Hepatic stellate cell (primary cell): ENCODE results near the gene KRT7.
A peak's percentile ranks its signal among the peaks of the same experiment; 100 is the strongest.
"Not testable (repeated sequence)": the region's sequence is repeated elsewhere in the genome, so short reads cannot be mapped to it uniquely, and the experiment has no call there.

Experiments used
- DNase-seq: peaks from one replicate; pipeline ENCODE4 v3.0.0; 2011; ENCODE audit warnings: low spot score

Gene KRT7

DNA sequence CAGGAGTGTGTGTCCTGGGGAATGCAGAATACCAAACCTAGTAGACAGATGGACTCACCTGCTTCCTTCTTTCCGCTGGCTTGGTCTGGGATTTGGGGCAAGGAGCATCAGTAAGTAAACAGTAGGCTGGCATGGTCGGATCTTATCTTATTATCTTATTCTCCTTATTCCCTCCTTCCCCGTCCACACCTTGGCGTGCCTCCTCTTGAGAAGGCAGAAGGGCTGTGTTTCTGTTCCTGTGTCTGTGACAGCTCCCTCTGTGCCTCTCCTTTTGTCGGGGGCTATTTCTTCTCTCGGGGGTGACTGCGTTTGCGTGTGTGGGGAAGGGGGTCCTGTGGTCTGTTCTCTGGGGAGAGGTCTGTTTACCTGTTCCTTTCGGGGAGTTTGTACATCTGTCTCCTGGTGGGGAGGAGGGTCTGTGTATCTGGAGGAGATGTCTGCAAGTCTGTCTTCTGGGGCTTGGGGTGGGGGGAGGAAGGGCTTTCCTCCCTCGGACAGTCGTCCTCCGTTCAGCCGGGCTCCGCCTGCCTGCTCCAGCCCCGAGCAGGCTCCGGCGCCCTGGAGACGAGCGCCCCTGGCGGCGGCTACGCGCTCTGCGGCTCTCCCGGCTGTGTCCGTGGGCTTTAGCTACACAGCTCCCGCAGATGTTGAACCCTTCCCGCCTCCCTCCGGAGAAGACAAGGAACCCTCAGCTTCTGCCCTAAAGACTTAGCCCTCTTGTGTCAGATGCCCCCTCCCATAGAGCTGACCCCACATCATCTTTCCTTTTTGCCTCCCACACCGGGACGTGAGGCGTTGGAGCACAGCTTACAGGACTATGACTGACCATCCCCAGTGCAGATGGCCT, 45.8 kb downstream of the KRT7 start:
- peak; percentile 84 for DNase-seq

- no peak for DNase-seq
Measured at GRCh38 chr12:52279422-52280318, 46.6 kb downstream of the KRT7 start.

- DNase-seq, result peak; percentile 82
Measured at GRCh38 chr12:52280319-52280795, 47.3 kb downstream of the KRT7 start.

DNA sequence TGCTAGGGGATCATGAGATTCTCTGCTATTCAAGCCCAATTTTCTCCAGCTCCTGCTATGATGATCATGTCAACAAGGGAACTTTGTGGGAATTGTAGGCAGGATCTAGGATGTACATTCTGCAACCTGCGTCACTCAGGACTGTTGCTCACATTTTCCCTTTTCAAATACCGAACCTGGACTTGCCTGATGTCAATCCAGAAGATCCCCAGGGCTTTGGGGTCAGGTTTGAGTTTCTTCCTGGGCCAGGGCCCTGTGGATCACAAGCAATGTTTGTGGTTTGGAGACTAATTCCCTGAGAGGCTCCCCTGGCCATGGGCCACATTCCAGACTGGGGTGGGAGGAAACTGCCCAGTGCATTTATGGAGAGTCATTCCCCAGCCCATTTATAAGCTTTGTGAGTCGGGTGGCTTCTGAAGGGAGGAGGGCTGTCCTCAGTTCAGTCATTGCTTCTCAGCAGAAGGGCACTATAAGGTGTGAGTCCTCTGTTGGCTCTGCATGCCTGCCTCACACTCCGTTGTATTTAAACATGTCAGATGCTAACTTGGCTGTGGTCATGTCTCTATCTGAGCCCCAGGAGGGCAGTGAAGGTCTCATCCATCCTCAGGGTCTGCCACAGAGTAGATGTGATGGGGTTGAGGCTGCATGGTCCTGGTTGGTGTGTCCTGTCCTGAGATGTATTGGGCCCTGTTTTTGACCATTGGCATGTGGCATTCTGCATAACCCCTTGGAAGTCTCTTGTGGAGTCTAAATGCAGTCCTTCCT, 47.9 kb downstream of the KRT7 start:
- DNase-seq, result peak; percentile 95

GRCh38 chr12:52284562-52285171, 51.6 kb downstream of the KRT7 start:
- no peak for DNase-seq

GRCh38 chr12:52285172-52285745, 52.2 kb downstream of the KRT7 start:
- no peak for DNase-seq

- no peak for DNase-seq
Measured at GRCh38 chr12:52285851-52286530, 52.9 kb downstream of the KRT7 start.

GRCh38 chr12:52286857-52287785, 54.1 kb downstream of the KRT7 start:
- not testable (repeated sequence) for DNase-seq

DNA sequence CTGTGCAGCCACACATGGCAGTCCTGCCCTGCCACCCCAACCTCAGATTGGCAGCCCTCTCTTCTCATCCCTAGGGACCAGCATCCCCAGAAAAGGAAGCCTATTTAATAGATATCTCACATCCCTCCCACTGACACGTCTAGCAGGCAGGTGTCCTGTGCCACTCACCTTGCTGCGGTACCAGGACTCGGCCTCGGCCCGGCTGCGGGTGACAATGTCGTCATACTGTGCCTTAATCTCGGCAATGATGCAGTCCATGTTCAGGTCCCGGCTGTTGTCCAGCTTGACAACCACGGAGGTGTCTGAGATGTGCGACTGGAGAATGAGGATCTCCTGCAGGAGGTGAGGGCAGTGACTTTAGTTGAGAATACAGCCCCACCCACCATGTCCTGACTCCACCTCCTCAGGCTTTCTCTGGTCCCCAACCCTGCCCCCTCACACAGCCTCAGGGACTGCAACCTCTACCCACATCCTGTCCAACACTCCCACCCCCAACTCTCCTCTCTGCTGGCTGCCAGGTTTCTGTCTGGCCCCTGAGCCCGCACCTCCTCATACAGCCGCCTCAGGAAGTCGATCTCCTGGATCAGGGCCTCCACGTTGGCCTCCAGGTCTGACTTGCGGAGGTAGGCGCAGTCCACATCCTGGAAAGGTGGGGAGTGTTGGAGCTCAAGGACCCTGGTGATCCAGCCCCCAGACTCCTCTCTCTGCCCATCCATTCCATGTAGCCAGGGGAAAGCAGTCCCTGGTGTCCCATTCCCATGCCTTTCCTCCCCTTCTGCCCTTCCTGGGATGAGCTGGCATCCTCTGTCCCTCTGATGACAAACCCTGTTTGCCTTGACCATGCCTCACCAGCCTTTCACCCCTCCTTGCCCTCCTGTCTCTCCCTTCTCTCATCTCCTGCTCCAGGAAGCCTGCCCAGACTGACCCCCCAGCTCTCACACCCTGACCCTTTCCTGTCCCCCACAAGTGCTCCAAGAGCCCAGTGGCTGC, 55.1 kb downstream of the KRT7 start:
- DNase-seq, result not testable (repeated sequence)

- not testable (repeated sequence) for DNase-seq
Measured at GRCh38 chr12:52290483-52291134, 57.6 kb downstream of the KRT7 start.

DNA sequence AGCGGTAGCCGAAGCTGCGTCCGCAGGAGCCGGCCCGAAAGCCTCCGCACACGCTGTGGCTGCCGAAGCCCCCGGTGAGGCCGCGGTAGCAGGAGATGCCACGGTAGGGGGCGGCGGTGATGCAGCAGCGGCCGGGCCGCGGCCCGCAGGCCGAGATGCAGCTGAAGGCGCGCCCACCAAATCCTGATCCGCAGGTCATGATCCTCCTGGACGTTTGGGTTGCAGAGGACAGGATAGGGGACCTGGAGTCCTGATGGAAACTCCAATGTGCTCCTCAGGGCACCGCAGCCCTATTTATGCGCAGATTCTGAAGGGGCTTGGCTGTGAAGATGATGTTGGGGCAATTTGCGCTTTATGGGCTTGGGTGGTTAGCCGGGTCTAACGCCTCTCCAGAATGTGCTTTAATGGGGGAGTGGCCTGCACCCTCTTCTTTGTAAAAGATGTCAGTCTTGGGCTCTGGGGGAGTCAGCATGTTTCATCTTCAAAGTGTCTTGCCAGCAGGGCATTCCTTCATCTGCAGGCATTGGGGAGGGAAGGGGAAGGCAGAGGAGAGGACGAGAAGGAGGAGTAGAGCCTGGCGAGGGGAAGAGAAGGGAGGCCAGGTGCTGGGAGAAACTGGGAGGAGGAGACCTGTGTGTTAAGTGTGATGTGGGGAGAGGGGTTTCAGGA, 58.4 kb downstream of the KRT7 start, which contains the start of gene KRT81:
TSS of gene KRT81 (minus strand) at position 268 of the 669 bp plus-strand sequence. CDS start at position 199, 69 bp downstream.
- DNase-seq, result no peak

GRCh38 chr12:52293926-52294325, 60.9 kb downstream of the KRT7 start:
- no peak for DNase-seq

- no peak for DNase-seq
Measured at GRCh38 chr12:52294803-52295202, 61.8 kb downstream of the KRT7 start.

- DNase-seq, result no peak
Measured at GRCh38 chr12:52295663-52296062, 62.6 kb downstream of the KRT7 start.

- DNase-seq, result no peak
Measured at GRCh38 chr12:52296572-52297215, 63.7 kb downstream of the KRT7 start.
